DOHH2 (cell line): ENCODE results near the gene PEX5L.

Experiments
- H3F3A ChIP-seq: fragments of 200-600 bp; sonication (generic), shearing (Covaris generic); 2 replicates; pipeline ENCODE4 v1.6.0; 2016; ENCODE audit warnings: antibody characterized with exemption, mild to moderate bottlenecking; ENCODE audit not compliant: control insufficient read depth, insufficient read depth
- H3K27ac ChIP-seq: fragments of 200-600 bp; sonication (generic); 2 replicates; pipeline ENCODE4 v1.5.1; 2014; ENCODE audit warnings: low read depth, mild to moderate bottlenecking, low read length, moderate library complexity
- H3K27me3 ChIP-seq: fragments of 200-600 bp; sonication (generic); 2 replicates; pipeline ENCODE4 v1.6.1; 2014; ENCODE audit warnings: mild to moderate bottlenecking, low read length, mixed read lengths; ENCODE audit not compliant: control insufficient read depth
- H3K36me3 ChIP-seq: fragments of 200-600 bp; sonication (generic); 2 replicates; pipeline ENCODE4 v1.6.1; 2014; ENCODE audit warnings: mild to moderate bottlenecking, low read length, moderate library complexity, mixed read lengths; ENCODE audit not compliant: control insufficient read depth
- H3K4me1 ChIP-seq: fragments of 200-600 bp; sonication (generic); 2 replicates; pipeline ENCODE4 v1.6.1; 2014; ENCODE audit warnings: mild to moderate bottlenecking, low read length, mixed read lengths; ENCODE audit not compliant: control insufficient read depth
- H3K4me2 ChIP-seq: fragments of 200-600 bp; sonication (generic); 2 replicates; pipeline ENCODE4 v1.6.0; 2014; ENCODE audit warnings: mild to moderate bottlenecking, low read length, moderate library complexity
- H3K4me3 ChIP-seq: fragments of 200-600 bp; sonication (generic); 2 replicates; pipeline ENCODE4 v1.5.1; 2014; ENCODE audit warnings: mild to moderate bottlenecking, low read length, mixed read lengths
- H3K79me2 ChIP-seq: fragments of 200-600 bp; sonication (generic); 2 replicates; pipeline ENCODE4 v1.6.1; 2014; ENCODE audit warnings: mild to moderate bottlenecking, low read length, mixed read lengths; ENCODE audit not compliant: control insufficient read depth
- H3K9me2 ChIP-seq: fragments of 200-600 bp; sonication (generic); replicated peaks from 2 replicates; pipeline ENCODE4 v1.6.1; 2014; ENCODE audit warnings: mild to moderate bottlenecking, low read length, mixed read lengths; ENCODE audit not compliant: control insufficient read depth
- H3K9me3 ChIP-seq: fragments of 200-600 bp; sonication (generic); 2 replicates; pipeline ENCODE4 v1.6.1; 2014; ENCODE audit warnings: antibody characterized with exemption, low read length, mixed read lengths; ENCODE audit not compliant: control insufficient read depth, insufficient read depth
- H4K20me1 ChIP-seq: fragments of 200-600 bp; sonication (generic); 2 replicates; pipeline ENCODE4 v1.6.0; 2014; ENCODE audit warnings: low read depth, mild to moderate bottlenecking, antibody characterized with exemption, low read length, moderate library complexity; ENCODE audit not compliant: control insufficient read depth, insufficient read depth
- CTCF ChIP-seq: fragments of 200-600 bp; sonication (generic); IDR thresholded peaks from one replicate; pipeline ENCODE4 v1.5.1; 2014; ENCODE audit warnings: antibody characterized with exemption, mild to moderate bottlenecking, low read depth, low read length; ENCODE audit not compliant: poor library complexity, severe bottlenecking
- EZH2phosphoT487 ChIP-seq: fragments of 200-600 bp; sonication (generic); IDR thresholded peaks from 2 replicates; pipeline ENCODE4 v1.6.1; 2017; ENCODE audit warnings: borderline replicate concordance, mild to moderate bottlenecking, antibody characterized with exemption, low read length, moderate library complexity, mixed read lengths

The PEX5L gene

GRCh38 chr3:179943117-179943880 lies 93.4 kb downstream of the PEX5L start:
- Histone ChIP-seq H3K27ac (no peak overlapping the region), H3K36me3 (no peaks in the 10 kb centered on the region), H3K4me2 (no peak overlapping the region), H3K27me3 (peaks cover 53% of the 10 kb centered on the region), H3K4me1 (no peaks in the 10 kb centered on the region), H3K9me3 (no peaks in the 10 kb centered on the region), H3F3A (no peaks in the 10 kb centered on the region), H4K20me1 (no peaks in the 10 kb centered on the region), H3K9me2 (no peaks in the 10 kb centered on the region), H3K79me2 (no peaks in the 10 kb centered on the region), H3K4me3 (no peak overlapping the region)
- TF ChIP-seq EZH2phosphoT487 (no peak), CTCF (no peak)

GRCh38 chr3:179942553-179943075 lies 94.1 kb downstream of the PEX5L start:
- no peaks in the 10 kb centered on the region for H3K9me2 ChIP-seq

DNA sequence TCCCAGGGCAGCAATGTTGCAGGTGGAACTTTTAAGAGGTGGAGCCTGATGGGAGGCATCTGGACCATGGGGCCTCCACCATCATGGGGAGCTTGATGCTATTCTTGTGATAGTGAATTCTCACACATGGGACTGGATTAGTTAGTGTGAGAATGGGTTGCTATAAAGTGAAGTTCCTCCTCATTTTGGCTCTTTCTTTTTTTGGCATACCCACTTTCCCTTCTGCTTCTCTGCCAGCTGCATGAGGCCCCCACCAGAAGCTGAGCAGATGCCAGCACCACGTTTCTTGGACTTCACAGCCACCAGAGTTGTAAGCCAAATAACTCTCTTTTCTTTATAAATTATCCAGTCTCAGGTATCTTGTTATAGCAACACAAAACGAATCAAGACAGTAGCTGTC lies 101.0 kb downstream of the PEX5L start:
- H3F3A ChIP-seq = no peaks in the 10 kb centered on the region

More at GRCh38 chr3:179942553-179943075, 94.1 kb downstream of the PEX5L start:
- no peak overlapping the region for H3K4me2 ChIP-seq
- no peaks in the 10 kb centered on the region for H3K4me1 ChIP-seq
- no peak overlapping the region for H3K4me3 ChIP-seq
- H3F3A ChIP-seq = no peaks in the 10 kb centered on the region
- H3K9me3 ChIP-seq = no peaks in the 10 kb centered on the region
- no peaks in the 10 kb centered on the region for H3K36me3 ChIP-seq
- H3K27ac ChIP-seq = no peak overlapping the region
- peaks cover 53% of the 10 kb centered on the region for H3K27me3 ChIP-seq
- H3K79me2 ChIP-seq = no peaks in the 10 kb centered on the region
- no peaks in the 10 kb centered on the region for H4K20me1 ChIP-seq
- no peak for TF ChIP-seq EZH2phosphoT487

More for the DNA sequence above, 101.0 kb downstream of the PEX5L start:
- Histone ChIP-seq H3K9me3 (no peaks in the 10 kb centered on the region), H3K79me2 (no peaks in the 10 kb centered on the region), H3K9me2 (no peaks in the 10 kb centered on the region), H3K4me3 (no peak overlapping the region), H3K27me3 (peaks cover 24% of the 10 kb centered on the region), H3K4me1 (no peaks in the 10 kb centered on the region), H3K27ac (no peak overlapping the region), H4K20me1 (no peaks in the 10 kb centered on the region), H3K4me2 (no peak overlapping the region), H3K36me3 (no peaks in the 10 kb centered on the region)
- TF ChIP-seq EZH2phosphoT487 = no peak
- no peak for TF ChIP-seq CTCF
